ENCODE results near the gene OR5A1. TPM values are rescaled to one million over a fixed set of nuclear protein-coding genes. Genes with fewer than 3 reads are reported as not detected.

The OR5A1 gene
- total RNA-seq, 1 experiment from 2014 or later = not detected

DNA sequence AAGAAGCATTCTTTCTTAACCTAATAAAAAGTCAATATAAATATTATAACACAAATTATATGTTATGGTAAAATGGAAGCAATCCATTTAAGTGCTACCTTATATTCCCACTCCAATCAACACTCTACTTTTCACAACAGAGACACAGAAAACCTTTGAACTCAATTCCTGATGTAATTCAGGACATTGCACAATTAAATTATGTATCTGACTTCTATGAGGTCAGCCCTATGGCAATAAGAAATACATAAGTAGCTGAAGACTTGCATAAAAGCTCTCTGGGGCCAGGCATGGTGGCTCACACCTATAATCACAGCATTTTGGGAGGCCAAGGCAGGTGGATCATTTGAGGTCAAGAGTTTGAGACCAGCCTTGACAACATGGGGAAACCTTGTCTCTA is 43.6 kb downstream of the OR5A1 start:
- DNase-seq (ENCODE audit: low read depth) = no peak

DNA sequence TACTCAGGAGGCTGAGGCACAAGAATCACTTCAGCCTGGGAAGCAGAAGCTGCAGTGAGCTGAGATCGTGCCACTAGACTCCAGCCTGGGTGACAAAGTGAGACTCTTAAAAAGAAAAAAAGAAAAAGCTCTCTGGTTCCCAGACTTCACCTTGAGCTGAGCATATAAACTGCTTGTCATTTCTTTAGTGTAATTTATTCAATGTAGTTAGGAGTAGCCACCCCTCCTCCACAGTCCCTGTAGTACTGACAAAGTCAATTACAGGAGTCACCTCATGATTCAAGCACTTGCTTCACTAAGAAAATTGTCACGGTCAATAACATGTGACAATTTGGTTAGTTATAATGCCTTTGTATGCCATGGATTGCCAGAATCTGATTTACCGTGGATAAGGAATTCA is 44.1 kb downstream of the OR5A1 start:
- no peak for DNase-seq (ENCODE audit: low read depth)

Other genes with a start within 250 kb of the OR5A1 start
- not detected in 2 replicates for gene MPEG1, start 223.5 kb upstream of the OR5A1 start, total RNA-seq (2014; rRNA removed; shearing (Covaris generic))
- not detected in 2 replicates for gene OR5AN1, start 77.6 kb upstream of the OR5A1 start, total RNA-seq (2014; rRNA removed; shearing (Covaris generic))
- gene OR5A2, start 10.1 kb upstream of the OR5A1 start, total RNA-seq (2014; rRNA removed; shearing (Covaris generic)) = not detected in 2 replicates
- gene OR4D6, start 20.5 kb downstream of the OR5A1 start, total RNA-seq (2014; rRNA removed; shearing (Covaris generic)) = not detected in 2 replicates
- gene OR4D10, start 36.8 kb downstream of the OR5A1 start, total RNA-seq (2014; rRNA removed; shearing (Covaris generic)) = not detected in 2 replicates
- not detected in 2 replicates for gene OR4D11, start 67.1 kb downstream of the OR5A1 start, total RNA-seq (2014; rRNA removed; shearing (Covaris generic))
- not detected in 2 replicates for gene OR4D9, start 75.1 kb downstream of the OR5A1 start, total RNA-seq (2014; rRNA removed; shearing (Covaris generic))
- gene OSBP, start 179.3 kb downstream of the OR5A1 start, total RNA-seq (2014; rRNA removed; shearing (Covaris generic)) = 20.4 and 20.8 TPM in 2 replicates
- gene PATL1, start 232.6 kb downstream of the OR5A1 start, total RNA-seq (2014; rRNA removed; shearing (Covaris generic)) = 23.9 and 39.5 TPM in 2 replicates